Measurements from ENCODE around the gene PHACTR1.
"Not testable (repeated sequence)": the region's sequence is repeated elsewhere in the genome, so short reads cannot be mapped to it uniquely, and the experiment has no call there.

- not testable (repeated sequence) for TF ChIP-seq CTCF, POLR2A (IDR thresholded peaks at IDR 0.05)
These were observed 443.3 kb downstream of the PHACTR1 start for GRCh38 chr6:13159822-13160221.

Data from lower leg skin (tissue), 3 donors.